Liver (tissue), 9 donors: ENCODE data around the gene ABHD16B. TPM values are rescaled to one million over a fixed set of nuclear protein-coding genes. Genes with fewer than 3 reads are reported as not detected.

Source experiments
- DNase-seq: peaks from one replicate; pipeline ENCODE4 v3.0.0-alpha.2; 2017; ENCODE audit warnings: low spot score
- H3K27ac ChIP-seq, 2 donors: one replicate each; pipeline ENCODE4 v1.7.0; 2013; ENCODE audit warnings: inconsistent platforms in 2 of 2, low read length in 2 of 2, control low read depth in 1 of 2, low read depth in 1 of 2, mild to moderate bottlenecking in 1 of 2
- H3K27me3 ChIP-seq, 4 donors: one replicate each; pipeline versions ENCODE4 v1.6.1 to v1.7.0; 2013; ENCODE audit warnings: low read length in 3 of 4, inconsistent platforms in 1 of 4, mild to moderate bottlenecking in 1 of 4, moderate library complexity in 1 of 4; ENCODE audit not compliant: control insufficient read depth in 4 of 4, insufficient read depth in 4 of 4
- H3K36me3 ChIP-seq, 4 donors: one replicate each; pipeline versions ENCODE4 v1.6.1 to v1.7.0; 2013; ENCODE audit warnings: low read length in 3 of 4, mild to moderate bottlenecking in 3 of 4, low read depth in 1 of 4, moderate library complexity in 1 of 4; ENCODE audit not compliant: control insufficient read depth in 4 of 4, insufficient read depth in 3 of 4
- H3K4me1 ChIP-seq, 4 donors: one replicate each; pipeline versions ENCODE4 v1.6.1 to v1.7.0; 2013; ENCODE audit warnings: low read length in 3 of 4, mild to moderate bottlenecking in 3 of 4, moderate library complexity in 1 of 4; ENCODE audit not compliant: control insufficient read depth in 4 of 4, insufficient read depth in 4 of 4
- H3K4me3 ChIP-seq, 3 donors: one replicate each; pipeline versions ENCODE4 v1.6.1 to v1.7.0; 2013; ENCODE audit warnings: low read length in 3 of 3, control low read depth in 1 of 3, low read depth in 1 of 3, mild to moderate bottlenecking in 1 of 3
- H3K9ac ChIP-seq, 2 donors: one replicate each; pipeline ENCODE4 v1.7.0; 2013; ENCODE audit warnings: low read length in 2 of 2, mild to moderate bottlenecking in 2 of 2, moderate library complexity in 2 of 2, control low read depth in 1 of 2, low read depth in 1 of 2
- H3K9me3 ChIP-seq, 4 donors: one replicate each; pipeline versions ENCODE4 v1.6.1 to v1.7.0; 2013; ENCODE audit warnings: low read length in 3 of 4; ENCODE audit not compliant: control insufficient read depth in 4 of 4
- ATF3 ChIP-seq: IDR thresholded peaks from 2 replicates; pipeline ENCODE4 v1.6.1; 2016; ENCODE audit warnings: antibody characterized with exemption
- CTCF ChIP-seq: fragments of 150-350 bp; IDR thresholded peaks from 2 replicates; pipeline ENCODE4 v1.5.1; 2017; ENCODE audit warnings: improper control_type of control experiment, low read depth, low read length; ENCODE audit not compliant: missing input control
- EGR1 ChIP-seq, 2 donors: IDR thresholded peaks; 2 replicates each; pipeline ENCODE4 v1.6.1; 2016 to 2018; ENCODE audit warnings: antibody characterized with exemption in 2 of 2, low read depth in 2 of 2
- FOXA1 ChIP-seq: IDR thresholded peaks from 2 replicates; pipeline ENCODE4 v1.6.1; 2016; ENCODE audit warnings: antibody characterized with exemption
- FOXA2 ChIP-seq: IDR thresholded peaks from 2 replicates; pipeline ENCODE4 v1.6.1; 2016; ENCODE audit warnings: antibody characterized with exemption
- GABPA ChIP-seq, 2 donors: IDR thresholded peaks in 1 of 2; conservative IDR thresholded peaks in 1 of 2; 2 replicates each; pipeline ENCODE4 v1.6.1; 2016; ENCODE audit warnings: antibody characterized with exemption in 2 of 2, mild to moderate bottlenecking in 1 of 2, moderate library complexity in 1 of 2
- HNF4A ChIP-seq, 2 donors: conservative IDR thresholded peaks; 2 replicates each; pipeline ENCODE4 v1.6.1; 2016; ENCODE audit warnings: antibody characterized with exemption in 2 of 2, mild to moderate bottlenecking in 2 of 2
- HNF4G ChIP-seq: IDR thresholded peaks from 2 replicates; pipeline ENCODE4 v1.6.1; 2016; ENCODE audit warnings: antibody characterized with exemption
- JUND ChIP-seq, 2 donors: IDR thresholded peaks; 2 replicates each; pipeline ENCODE4 v1.6.1; 2016; ENCODE audit warnings: antibody characterized with exemption in 2 of 2
- NR2F2 ChIP-seq: IDR thresholded peaks from 2 replicates; pipeline ENCODE4 v1.6.1; 2016; ENCODE audit warnings: antibody characterized with exemption
- RAD21 ChIP-seq, 2 donors: IDR thresholded peaks; 2 replicates each; pipeline ENCODE4 v1.6.1; 2016; ENCODE audit warnings: antibody characterized with exemption in 2 of 2, mild to moderate bottlenecking in 2 of 2
- REST ChIP-seq: IDR thresholded peaks from 2 replicates; pipeline ENCODE4 v1.6.1; 2016; ENCODE audit warnings: antibody characterized with exemption, mild to moderate bottlenecking
- RXRA ChIP-seq, 2 donors: IDR thresholded peaks; 2 replicates each; pipeline ENCODE4 v1.6.1; 2017 to 2018; ENCODE audit warnings: antibody characterized with exemption in 2 of 2, mild to moderate bottlenecking in 1 of 2
- SP1 ChIP-seq: IDR thresholded peaks from 2 replicates; pipeline ENCODE4 v1.6.1; 2018; ENCODE audit warnings: antibody characterized with exemption, mild to moderate bottlenecking
- TAF1 ChIP-seq: conservative IDR thresholded peaks from 2 replicates; pipeline ENCODE4 v1.6.1; 2016; ENCODE audit warnings: antibody characterized with exemption, mild to moderate bottlenecking
- YY1 ChIP-seq: IDR thresholded peaks from 2 replicates; pipeline ENCODE4 v1.6.1; 2016; ENCODE audit warnings: antibody characterized with exemption, mild to moderate bottlenecking
- ZBTB33 ChIP-seq: IDR thresholded peaks from 2 replicates; pipeline ENCODE4 v1.6.1; 2016; ENCODE audit warnings: antibody characterized with exemption
- WGBS: extraction: QIAGEN DNeasy Blood & Tissue Kit; methylation state at CpG from one replicate; pipeline ENCODE4 v1.1.7; 2013; 5-methylcytosine and 5-hydroxymethylcytosine counted together
- polyA plus RNA-seq, 2 donors: library from polyadenylated mRNA; stranded (reverse) in 1 of 2; unstranded in 1 of 2; fragments of 200-250 nt in 1 of 2; fragments of >200 nt in 1 of 2; fragmentation: Nextera tagmentation in 1 of 2; extraction: Ambion mirVana in 1 of 2; gene quantifications; one replicate each; pipeline versions ENCODE4 v1.2.1 to v1.2.3, GENCODE V29; 2013 to 2015
- total RNA-seq, 2 donors: library from RNA; depleted of rRNA; stranded (reverse); fragments of >200 nt; gene quantifications; one replicate each; pipeline ENCODE4 v1.2.3, GENCODE V29; 2014
- TF ChIP-seq, protein P1 (sequence below): IDR thresholded peaks from 2 replicates; pipeline ENCODE4 v1.6.1; 2016; ENCODE audit warnings: antibody characterized with exemption
- donor health status: healthy.
- donor health status: healthy.
- donor health status: healthy.
- donor health status: healthy.
- donor health status: healthy.

The ABHD16B gene
- total and polyA plus RNA-seq, 4 donors, result 0.10 TPM; not detected in 3

- H3K9ac ChIP-seq, result no peak overlapping the region
- no peaks in the 10 kb centered on the region for H3K9me3 ChIP-seq
- DNase-seq, result no peak
- no peaks in the 10 kb centered on the region for H3K36me3 ChIP-seq
- H3K4me1 ChIP-seq, result no peaks in the 10 kb centered on the region
- H3K27me3 ChIP-seq, result no peaks in the 10 kb centered on the region
- WGBS, result 85% methylated on average over 8 of the region's 8 CpGs
- no peak overlapping the region for H3K27ac ChIP-seq
- H3K4me3 ChIP-seq, result no peak overlapping the region
- TF ChIP-seq JUND (IDR thresholded peaks at IDR 0.05), result no peak
- TF ChIP-seq FOXA2, result no peak
- no peak for TF ChIP-seq RXRA (IDR thresholded peaks at IDR 0.05)
- no peak for TF ChIP-seq RAD21 (IDR thresholded peaks at IDR 0.05)
- no peak for TF ChIP-seq YY1
- TF ChIP-seq HNF4G, result no peak
- TF ChIP-seq, protein P1, sequence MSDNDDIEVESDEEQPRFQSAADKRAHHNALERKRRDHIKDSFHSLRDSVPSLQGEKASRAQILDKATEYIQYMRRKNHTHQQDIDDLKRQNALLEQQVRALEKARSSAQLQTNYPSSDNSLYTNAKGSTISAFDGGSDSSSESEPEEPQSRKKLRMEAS, result no peak
- no peak for TF ChIP-seq ATF3
- TF ChIP-seq ZBTB33, result no peak
- no peak for TF ChIP-seq GABPA (IDR thresholded peaks at IDR 0.05 in 1 of 2, conservative IDR thresholded peaks at IDR 0.05 in 1 of 2)
- TF ChIP-seq HNF4A (conservative IDR thresholded peaks at IDR 0.05), result no peak
- no peak for TF ChIP-seq CTCF
- TF ChIP-seq NR2F2, result no peak
- no peak for TF ChIP-seq SP1
- no peak for TF ChIP-seq FOXA1
- TF ChIP-seq REST, result no peak
- no peak for TF ChIP-seq TAF1
- TF ChIP-seq EGR1 (IDR thresholded peaks at IDR 0.05; ENCODE audit: low read depth in 2 of 2), result no peak
Observed at GRCh38 chr20:63821811-63822210, 39.5 kb upstream of the ABHD16B start.

DNA sequence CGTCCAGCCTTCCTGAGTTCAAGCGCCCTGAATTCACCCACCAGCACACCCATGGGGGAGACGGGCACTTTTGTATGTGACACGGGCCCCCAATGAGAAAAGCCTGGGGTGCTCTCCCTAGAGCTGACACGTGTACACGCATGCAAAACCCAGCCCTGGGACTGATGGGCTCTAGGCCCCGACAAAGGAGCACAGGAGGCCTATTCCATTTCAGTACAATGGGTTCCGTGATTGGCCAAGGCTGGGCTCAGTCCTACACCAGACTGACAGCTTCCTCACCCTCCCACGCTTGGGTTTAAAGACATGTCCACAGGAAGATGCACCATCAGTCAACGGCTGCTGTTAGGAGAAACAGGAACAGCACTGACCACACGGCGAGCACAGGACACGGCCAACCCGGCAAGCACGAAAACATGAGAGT lies 39.0 kb upstream of the ABHD16B start:
- no peak overlapping the region for H3K27ac ChIP-seq
- H3K9me3 ChIP-seq, result no peaks in the 10 kb centered on the region
- H3K9ac ChIP-seq, result no peak overlapping the region
- H3K4me3 ChIP-seq, result no peak overlapping the region
- WGBS, result 75% methylated on average over 15 of the region's 15 CpGs
- no peaks in the 10 kb centered on the region for H3K27me3 ChIP-seq
- H3K36me3 ChIP-seq, result no peaks in the 10 kb centered on the region
- no peak for DNase-seq
- H3K4me1 ChIP-seq, result no peaks in the 10 kb centered on the region
- TF ChIP-seq, protein P1, result no peak
- TF ChIP-seq FOXA1, result no peak
- TF ChIP-seq SP1, result no peak
- TF ChIP-seq GABPA (IDR thresholded peaks at IDR 0.05 in 1 of 2, conservative IDR thresholded peaks at IDR 0.05 in 1 of 2), result no peak
- no peak for TF ChIP-seq JUND (IDR thresholded peaks at IDR 0.05)
- TF ChIP-seq HNF4G, result no peak
- no peak for TF ChIP-seq RXRA (IDR thresholded peaks at IDR 0.05)
- no peak for TF ChIP-seq TAF1
- no peak for TF ChIP-seq YY1
- TF ChIP-seq FOXA2, result no peak
- no peak for TF ChIP-seq REST
- no peak for TF ChIP-seq ZBTB33
- TF ChIP-seq EGR1 (IDR thresholded peaks at IDR 0.05; ENCODE audit: low read depth in 2 of 2), result no peak
